Measurements from ENCODE around the gene KRTAP17-1.
"Not testable (repeated sequence)": the region's sequence is repeated elsewhere in the genome, so short reads cannot be mapped to it uniquely, and the experiment has no call there.

Gene KRTAP17-1

GRCh38 chr17:41351177-41351576 lies 35.7 kb upstream of the KRTAP17-1 start:
- Mint-ChIP-seq H3K4me3 (no peak overlapping the region), H3K4me1 (no peaks in the 10 kb centered on the region), H3K36me3 (ENCODE audit: low read depth) (no peaks in the 10 kb centered on the region), H3K27me3 (ENCODE audit: low read depth) (peaks cover 12% of the 10 kb centered on the region), H3K27ac (no peak overlapping the region), H3K9me3 (peaks cover 1% of the 10 kb centered on the region)
- no peak for TF ChIP-seq CTCF (IDR thresholded peaks at IDR 0.05; ENCODE audit: unreplicated experiment in 3 of 3)

GRCh38 chr17:41350381-41350878 lies 34.9 kb upstream of the KRTAP17-1 start, which contains the start of gene KRT33A:
Gene KRT33A (minus strand): TSS chr17:41350828. CDS start chr17:41350767, 61 bp downstream.
- H3K27ac Mint-ChIP-seq; H3K4me3 Mint-ChIP-seq; H3K9me3 Mint-ChIP-seq; H3K36me3 Mint-ChIP-seq (ENCODE audit: low read depth); H3K4me1 Mint-ChIP-seq: not testable (repeated sequence)
- H3K27me3 Mint-ChIP-seq (ENCODE audit: low read depth), result peaks cover 11% of the 10 kb centered on the region

- H3K27ac Mint-ChIP-seq, result no peak overlapping the region
- H3K4me1 Mint-ChIP-seq, result no peaks in the 10 kb centered on the region
- H3K27me3 Mint-ChIP-seq (ENCODE audit: low read depth), result peaks cover 8% of the 10 kb centered on the region
- TF ChIP-seq CTCF (IDR thresholded peaks at IDR 0.05; ENCODE audit: unreplicated experiment in 3 of 3), result no peak
- H3K9me3 Mint-ChIP-seq, result peaks cover 10% of the 10 kb centered on the region
- no peak overlapping the region for H3K4me3 Mint-ChIP-seq
- no peaks in the 10 kb centered on the region for H3K36me3 Mint-ChIP-seq (ENCODE audit: low read depth)
Measured at GRCh38 chr17:41347869-41348760, 32.6 kb upstream of the KRTAP17-1 start.

GRCh38 chr17:41346421-41346820 lies 30.9 kb upstream of the KRTAP17-1 start:
- H3K36me3 Mint-ChIP-seq (ENCODE audit: low read depth); H3K4me3 Mint-ChIP-seq; H3K27me3 Mint-ChIP-seq (ENCODE audit: low read depth); H3K27ac Mint-ChIP-seq; H3K4me1 Mint-ChIP-seq: not testable (repeated sequence)
- peaks cover 23% of the 10 kb centered on the region for H3K9me3 Mint-ChIP-seq

- H3K27me3 Mint-ChIP-seq (ENCODE audit: low read depth), result peaks cover 8% of the 10 kb centered on the region
- peaks cover 25% of the 10 kb centered on the region for H3K9me3 Mint-ChIP-seq
- H3K27ac Mint-ChIP-seq, result no peak overlapping the region
- H3K4me3 Mint-ChIP-seq, result no peak overlapping the region
- TF ChIP-seq CTCF (IDR thresholded peaks at IDR 0.05; ENCODE audit: unreplicated experiment in 3 of 3), result no peak
- H3K4me1 Mint-ChIP-seq, result no peaks in the 10 kb centered on the region
- no peaks in the 10 kb centered on the region for H3K36me3 Mint-ChIP-seq (ENCODE audit: low read depth)
Measured at GRCh38 chr17:41345992-41346391, 30.5 kb upstream of the KRTAP17-1 start.

- H3K27me3 Mint-ChIP-seq (ENCODE audit: low read depth), result no peaks in the 10 kb centered on the region
- no peaks in the 10 kb centered on the region for H3K36me3 Mint-ChIP-seq (ENCODE audit: low read depth)
- H3K9me3 Mint-ChIP-seq, result peaks cover 25% of the 10 kb centered on the region
- peak overlapping the region in 1 of 3 experiments; percentile 54 for H3K27ac Mint-ChIP-seq
- peaks cover 6% of the 10 kb centered on the region for H3K4me1 Mint-ChIP-seq
- TF ChIP-seq CTCF (IDR thresholded peaks at IDR 0.05; ENCODE audit: unreplicated experiment in 3 of 3), result no peak
- H3K4me3 Mint-ChIP-seq, result no peak overlapping the region
Measured at GRCh38 chr17:41343029-41343428, 27.5 kb upstream of the KRTAP17-1 start.
